CD4-positive, alpha-beta T cell treated with Interleukin-12 subunit alpha and Interleukin-12 subunit beta, for 1 hour (primary cell): ENCODE data around the gene NCKAP5.
"Not testable (repeated sequence)": the region's sequence is repeated elsewhere in the genome, so short reads cannot be mapped to it uniquely, and the experiment has no call there.

ENCODE experiments used
- DNase-seq: peaks from one replicate; pipeline ENCODE4 v3.0.0-alpha.2; 2020

Gene NCKAP5

GRCh38 chr2:133249362-133249761 lies 318.9 kb downstream of the NCKAP5 start:
- DNase-seq, result no peak

GRCh38 chr2:133248264-133248663 lies 320.0 kb downstream of the NCKAP5 start:
- no peak for DNase-seq

- no peak for DNase-seq
Observed at GRCh38 chr2:133247631-133248030, 320.6 kb downstream of the NCKAP5 start.

- no peak for DNase-seq
Observed at GRCh38 chr2:133241224-133241571, 327.1 kb downstream of the NCKAP5 start.

- DNase-seq, result no peak
Observed at GRCh38 chr2:133240491-133241223, 327.6 kb downstream of the NCKAP5 start.

- no peak for DNase-seq
Observed at GRCh38 chr2:133235968-133236367, 332.3 kb downstream of the NCKAP5 start.

GRCh38 chr2:133232556-133232955 lies 335.7 kb downstream of the NCKAP5 start:
- DNase-seq, result no peak

GRCh38 chr2:133231264-133231663 lies 337.0 kb downstream of the NCKAP5 start:
- DNase-seq, result no peak

GRCh38 chr2:133229974-133230373 lies 338.3 kb downstream of the NCKAP5 start:
- DNase-seq, result no peak

GRCh38 chr2:133223226-133223625 lies 345.0 kb downstream of the NCKAP5 start:
- no peak for DNase-seq

GRCh38 chr2:133221398-133221797 lies 346.9 kb downstream of the NCKAP5 start:
- DNase-seq, result no peak

- no peak for DNase-seq
Observed at GRCh38 chr2:133218204-133218603, 350.1 kb downstream of the NCKAP5 start.

GRCh38 chr2:133215477-133215876 lies 352.8 kb downstream of the NCKAP5 start:
- DNase-seq, result no peak

- DNase-seq, result no peak
Observed at GRCh38 chr2:133213651-133214050, 354.6 kb downstream of the NCKAP5 start.

- DNase-seq, result no peak
Observed at GRCh38 chr2:133209325-133209724, 358.9 kb downstream of the NCKAP5 start.

GRCh38 chr2:133206666-133207065 lies 361.6 kb downstream of the NCKAP5 start:
- DNase-seq, result not testable (repeated sequence)

- DNase-seq, result no peak
Observed at GRCh38 chr2:133204421-133204820, 363.8 kb downstream of the NCKAP5 start.

- DNase-seq, result no peak
Observed at GRCh38 chr2:133200684-133201421, 367.4 kb downstream of the NCKAP5 start.

- no peak for DNase-seq
Observed at GRCh38 chr2:133198678-133199077, 369.6 kb downstream of the NCKAP5 start.

- DNase-seq, result no peak
Observed at GRCh38 chr2:133197156-133197555, 371.1 kb downstream of the NCKAP5 start.

GRCh38 chr2:133194777-133195335 lies 373.4 kb downstream of the NCKAP5 start:
- DNase-seq, result no peak

GRCh38 chr2:133194362-133194655 lies 374.0 kb downstream of the NCKAP5 start:
- no peak for DNase-seq

- DNase-seq, result no peak
Observed at GRCh38 chr2:133193544-133194361, 374.5 kb downstream of the NCKAP5 start.

GRCh38 chr2:133192028-133192427 lies 376.2 kb downstream of the NCKAP5 start:
- no peak for DNase-seq
